Medulla oblongata (tissue), 1 donor: ENCODE results near the gene SORCS3.
A peak's percentile ranks its signal among the peaks of the same experiment; 100 is the strongest.

Source experiments
- DNase-seq: peaks from one replicate; pipeline ENCODE4 v3.0.0-alpha.2; 2015; ENCODE audit errors: extremely low spot score

Gene SORCS3

DNA sequence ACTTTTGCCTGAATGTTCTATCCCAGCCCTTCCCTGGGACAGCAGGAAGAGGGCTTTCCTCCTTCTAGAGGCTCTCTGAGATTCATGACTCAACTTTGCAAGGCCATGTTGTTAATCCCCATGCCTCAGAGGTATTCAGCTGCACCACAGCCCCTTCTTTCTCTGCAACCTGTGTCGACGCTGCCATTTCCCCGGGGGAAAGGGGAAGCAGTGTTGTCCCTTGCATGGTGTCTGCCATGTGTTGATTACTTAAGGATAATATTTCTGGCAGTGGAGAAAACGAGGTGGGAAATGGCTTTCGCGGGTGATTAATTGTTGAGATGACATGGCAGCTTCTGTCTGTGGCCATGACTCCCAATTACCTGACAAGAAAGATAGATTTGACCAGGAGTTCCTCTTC is 133.1 kb downstream of the SORCS3 start:
- DNase-seq: no peak

DNA sequence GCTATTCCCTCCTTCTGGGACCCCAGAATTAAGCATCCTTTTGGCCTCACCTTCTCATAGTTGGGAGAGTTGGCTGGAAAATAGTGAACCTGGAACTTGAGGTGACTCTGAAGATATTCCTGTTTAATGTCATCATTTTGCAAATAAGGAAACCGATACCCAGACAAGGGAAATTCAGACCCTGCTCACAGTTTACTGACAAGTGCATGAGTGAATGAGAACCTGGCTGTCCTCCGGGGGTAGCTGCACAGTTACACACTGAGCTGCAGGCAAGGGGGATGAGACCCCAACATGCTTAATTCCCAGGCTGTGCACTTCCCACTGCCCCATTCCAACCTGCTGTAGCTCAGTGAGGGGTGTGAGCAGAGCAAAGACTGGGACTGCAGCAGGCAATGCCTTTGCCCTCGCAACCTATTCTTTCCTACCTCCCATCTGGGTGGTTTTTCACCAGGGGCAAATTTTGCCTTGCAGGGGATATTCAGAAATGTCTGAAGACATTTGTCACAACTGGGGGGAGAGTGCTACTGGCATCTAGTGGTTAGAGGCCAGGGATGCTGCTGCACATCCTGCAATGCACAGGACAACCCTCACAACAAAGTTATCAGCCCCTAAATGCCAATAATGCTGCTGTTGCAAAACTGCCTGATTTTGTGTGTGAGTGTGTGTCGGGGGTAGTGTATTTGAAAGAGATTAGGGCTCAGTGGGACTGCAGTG is 136.2 kb downstream of the SORCS3 start:
- peak; percentile 37 for DNase-seq

DNA sequence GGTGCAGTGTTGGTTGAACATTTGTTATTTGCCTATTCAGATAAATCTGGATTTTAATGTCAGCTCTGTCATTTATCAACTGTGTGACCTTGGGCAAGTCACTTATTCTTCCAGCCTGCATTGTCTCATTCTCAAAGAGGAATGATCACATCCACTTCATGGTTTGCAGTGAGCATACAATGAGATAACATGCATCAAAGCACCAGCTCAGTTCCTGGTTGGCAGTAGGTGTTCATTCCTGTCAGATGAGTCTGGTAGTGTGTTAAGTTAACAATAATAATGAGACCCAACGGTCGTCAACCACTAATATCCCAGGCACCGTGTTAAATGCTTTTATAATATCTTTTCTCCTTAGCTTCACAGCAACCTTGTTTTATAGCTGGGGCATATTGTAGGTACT is 137.3 kb downstream of the SORCS3 start:
- DNase-seq: no peak

DNA sequence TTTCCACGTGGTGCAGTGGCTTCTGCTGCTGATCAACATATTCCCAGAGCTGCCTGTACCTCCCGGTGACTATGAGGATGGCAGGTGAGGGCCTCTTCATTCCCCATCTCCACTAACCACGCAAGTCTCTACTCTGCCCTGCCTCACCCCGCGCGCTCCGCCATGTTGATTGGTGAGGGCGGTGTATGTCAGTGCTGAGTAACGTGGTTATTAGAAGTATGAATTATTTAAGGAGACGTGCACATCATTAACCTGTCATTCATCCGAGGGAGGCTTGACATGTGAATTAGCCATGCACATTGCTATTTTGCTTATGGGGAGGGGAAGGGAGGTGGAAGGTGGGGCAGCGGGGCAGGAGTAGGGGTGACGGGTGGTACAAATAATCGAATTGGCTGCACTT is 138.6 kb downstream of the SORCS3 start:
- DNase-seq: no peak

DNA sequence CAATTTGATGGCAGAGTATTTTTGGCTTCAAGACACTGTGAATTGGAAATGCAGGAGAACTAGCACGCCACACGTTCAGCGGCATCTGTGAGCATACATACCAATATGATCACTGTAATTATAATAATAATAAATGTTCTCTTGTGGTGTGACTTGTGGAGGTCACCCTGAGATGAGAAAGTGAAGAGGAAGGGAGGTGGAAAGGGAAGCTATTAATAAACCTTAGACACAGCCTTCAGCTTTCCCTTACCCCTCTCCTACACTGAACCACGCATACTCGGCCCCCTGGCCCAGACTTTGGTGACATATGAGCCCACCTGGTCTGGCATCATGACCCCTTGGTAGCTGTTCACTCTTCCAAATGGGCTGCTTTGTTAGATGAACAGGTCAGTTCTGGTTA is 139.1 kb downstream of the SORCS3 start:
- DNase-seq: no peak

DNA sequence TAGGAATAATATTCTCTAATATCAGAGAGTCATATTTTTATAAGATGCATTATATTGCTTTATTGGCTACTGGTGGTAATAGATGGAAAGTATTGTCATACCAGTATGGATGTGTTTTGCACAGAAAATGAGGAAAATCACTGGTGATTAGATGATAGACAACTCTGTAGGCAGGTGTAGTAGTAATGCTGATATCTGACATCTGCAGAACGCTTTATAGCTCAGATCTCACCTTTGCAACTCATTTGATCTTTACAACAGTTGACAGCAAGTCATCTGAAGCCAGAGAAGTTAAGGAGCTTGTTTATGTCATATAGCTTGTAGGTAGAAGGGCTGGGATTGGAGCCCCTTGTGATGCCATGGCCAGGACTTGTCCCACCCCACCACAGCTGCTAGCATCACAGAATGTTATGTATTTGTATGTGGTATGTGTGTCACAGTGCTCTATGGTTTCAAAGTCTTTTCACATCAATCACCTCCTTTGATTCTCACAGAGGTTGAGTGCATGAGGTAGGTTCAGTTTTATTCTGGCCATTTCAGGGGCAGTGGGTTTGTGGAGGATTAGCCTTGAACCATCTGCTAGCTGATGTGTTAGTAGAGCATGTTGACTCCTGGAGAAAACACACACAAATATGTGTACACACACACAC is 140.0 kb downstream of the SORCS3 start:
- DNase-seq: no peak

DNA sequence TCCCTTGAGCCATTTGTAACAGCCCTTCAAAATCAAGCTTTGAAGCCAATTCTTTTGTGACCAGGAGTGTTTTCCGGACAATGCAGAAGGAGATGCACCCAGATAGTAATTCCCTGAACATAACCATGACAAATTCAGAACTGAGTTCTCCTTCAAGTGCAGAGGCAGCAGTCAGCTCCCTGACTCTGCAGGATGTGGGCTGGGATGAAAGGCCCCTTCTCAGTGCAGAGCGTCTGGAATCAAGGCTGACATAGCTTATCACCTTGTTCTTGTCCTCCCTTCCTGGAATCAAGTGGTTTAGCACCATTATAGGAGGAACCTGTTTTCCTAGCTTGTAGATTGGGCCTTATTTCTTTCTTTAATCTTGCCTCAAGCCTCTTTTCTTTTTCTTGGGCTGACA is 143.4 kb downstream of the SORCS3 start:
- DNase-seq: peak; percentile 17

DNA sequence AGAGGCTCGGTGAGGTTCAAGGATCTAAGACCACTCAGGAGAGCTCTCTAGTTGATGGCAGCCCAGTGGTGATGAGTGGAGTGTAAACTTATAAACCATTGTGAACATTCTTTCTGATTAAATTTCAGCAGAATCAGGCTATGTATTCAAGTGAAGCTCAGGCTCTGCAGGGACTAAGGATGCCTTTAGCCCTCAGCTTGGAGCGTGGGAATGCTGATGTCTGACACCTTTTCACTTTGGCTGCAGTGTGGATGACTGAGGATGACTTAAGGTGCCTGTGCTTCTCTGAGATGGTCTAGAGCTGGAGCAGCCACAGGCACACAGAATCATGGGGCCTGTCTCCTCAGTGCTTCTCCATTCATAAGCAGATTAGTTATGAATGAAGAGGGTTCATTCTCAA is 150.4 kb downstream of the SORCS3 start:
- DNase-seq: no peak

DNA sequence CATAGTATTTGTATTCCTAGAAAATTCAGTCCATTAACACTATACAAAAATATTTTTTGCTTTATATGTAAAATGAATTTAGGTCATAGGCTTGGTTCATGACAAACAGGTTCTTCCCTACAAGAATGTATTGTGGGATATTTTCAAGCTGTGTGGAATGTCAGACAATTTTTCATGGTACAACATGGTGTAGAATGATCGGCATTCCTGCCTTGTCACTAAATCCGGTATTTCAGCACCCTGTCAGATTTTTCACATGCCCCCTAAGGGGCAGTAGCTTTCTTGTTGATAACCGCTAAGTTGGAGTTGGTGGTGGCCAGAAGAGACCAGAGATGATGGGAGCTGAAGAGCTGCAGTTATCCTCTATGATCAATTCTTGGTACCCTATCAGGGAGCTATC is 154.3 kb downstream of the SORCS3 start:
- DNase-seq: no peak

DNA sequence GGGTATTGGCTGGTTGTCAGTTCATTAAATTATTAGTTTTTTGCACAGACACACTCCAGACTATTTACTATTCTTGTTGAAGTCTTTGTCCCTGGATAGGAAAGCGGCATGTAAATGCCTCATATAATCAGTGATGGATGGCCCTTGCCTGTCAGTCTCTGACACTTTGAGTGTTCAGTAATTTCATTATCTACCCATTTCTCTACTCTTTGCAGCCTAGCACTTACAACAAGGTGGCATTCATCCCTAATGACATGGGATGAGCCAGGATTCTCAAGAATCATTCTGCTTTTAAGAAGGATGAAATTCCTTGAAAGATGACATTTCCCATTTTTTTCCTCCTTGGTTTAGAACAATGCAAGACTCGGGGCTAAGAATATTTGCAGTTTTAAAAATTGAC is 155.7 kb downstream of the SORCS3 start:
- DNase-seq: no peak

DNA sequence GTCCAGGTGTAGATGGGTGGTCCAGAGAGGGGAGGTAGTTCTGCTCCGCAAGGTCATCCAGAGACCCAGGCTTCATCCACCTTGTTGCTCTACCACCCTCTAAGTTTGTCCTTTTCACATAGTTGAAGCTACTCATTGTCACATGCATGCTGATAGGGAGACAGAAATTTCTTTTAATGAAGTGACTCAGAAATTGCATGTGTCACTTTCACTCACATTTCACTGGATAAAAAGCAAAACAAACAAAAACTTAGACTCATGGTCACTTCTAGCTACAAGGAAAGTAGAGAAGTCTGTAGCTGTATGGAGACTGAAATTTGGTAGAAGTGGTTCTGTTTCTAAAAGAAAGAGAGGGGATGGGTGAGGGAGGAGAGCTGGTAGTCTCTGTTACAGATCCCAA is 161.9 kb downstream of the SORCS3 start:
- no peak for DNase-seq

DNA sequence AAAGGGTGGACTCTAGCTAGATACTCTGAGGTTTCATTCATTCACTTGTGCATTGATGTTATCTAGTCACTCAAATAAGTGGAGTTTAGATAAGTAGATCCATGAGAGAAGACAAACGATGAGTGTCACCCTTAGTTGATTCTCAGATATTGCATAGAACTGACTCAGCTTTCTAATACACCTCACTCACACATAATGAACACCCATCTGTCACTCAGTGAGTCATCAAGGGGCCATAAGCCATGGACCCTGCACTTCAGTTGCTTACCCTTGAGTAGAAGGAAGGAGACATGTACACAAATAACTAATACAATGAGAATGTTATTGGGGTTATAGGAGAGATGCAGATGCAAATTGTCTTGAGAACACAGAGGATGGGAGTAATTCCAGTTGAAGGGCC is 163.8 kb downstream of the SORCS3 start:
- no peak for DNase-seq

DNA sequence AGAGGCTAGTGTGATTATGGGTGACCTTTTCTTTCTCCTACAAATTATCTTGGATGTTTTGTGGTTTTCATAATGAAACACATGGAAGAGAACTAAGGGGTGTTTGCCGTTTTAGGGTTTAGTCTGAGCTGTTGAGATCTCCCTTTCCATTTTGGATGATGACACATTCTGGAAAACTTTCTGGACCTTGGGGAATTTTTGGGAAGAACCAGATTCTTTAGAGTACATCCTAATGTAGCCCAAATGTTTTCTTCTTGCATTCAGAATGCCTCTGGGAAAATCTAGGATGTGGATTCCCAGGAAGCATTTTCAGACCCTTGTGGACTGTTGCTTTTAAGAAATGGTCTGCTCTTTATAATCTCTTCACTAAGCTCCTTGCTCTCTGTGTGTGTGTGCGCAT is 165.7 kb downstream of the SORCS3 start:
- DNase-seq: no peak

DNA sequence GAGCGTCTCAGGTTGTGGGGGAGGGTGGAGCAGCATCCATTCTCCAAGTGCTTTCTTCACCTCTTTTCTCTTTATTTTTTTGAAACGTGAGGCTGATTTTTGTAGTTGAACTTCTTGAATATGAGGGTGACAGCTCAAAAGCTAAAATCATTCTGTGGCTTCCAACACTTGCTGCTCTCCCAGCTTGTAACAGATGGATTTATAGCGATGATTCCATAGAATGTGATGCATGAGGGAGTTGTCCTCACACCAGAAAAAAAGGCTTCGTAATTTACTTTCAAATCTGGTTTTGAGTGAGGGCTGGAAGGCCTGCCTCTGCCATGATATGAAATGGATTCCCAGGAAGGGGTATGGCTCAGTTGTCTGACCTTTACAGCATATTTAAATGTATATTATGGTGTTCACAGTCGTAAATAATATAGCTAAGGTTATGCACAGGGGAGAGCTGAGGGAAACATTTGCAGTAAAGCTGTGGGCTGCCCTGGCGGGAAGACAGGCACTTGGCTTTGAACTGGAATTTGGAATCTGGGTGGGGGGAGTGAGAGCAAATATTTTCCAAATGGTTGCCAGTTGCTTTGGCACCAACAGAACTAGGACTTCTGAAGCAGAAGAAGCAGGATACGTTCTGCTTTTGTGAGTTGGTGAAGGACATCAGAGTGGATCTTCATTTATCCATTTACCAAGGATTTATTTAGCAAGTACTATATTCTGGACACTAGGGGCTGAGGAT is 166.7 kb downstream of the SORCS3 start:
- DNase-seq: no peak

DNA sequence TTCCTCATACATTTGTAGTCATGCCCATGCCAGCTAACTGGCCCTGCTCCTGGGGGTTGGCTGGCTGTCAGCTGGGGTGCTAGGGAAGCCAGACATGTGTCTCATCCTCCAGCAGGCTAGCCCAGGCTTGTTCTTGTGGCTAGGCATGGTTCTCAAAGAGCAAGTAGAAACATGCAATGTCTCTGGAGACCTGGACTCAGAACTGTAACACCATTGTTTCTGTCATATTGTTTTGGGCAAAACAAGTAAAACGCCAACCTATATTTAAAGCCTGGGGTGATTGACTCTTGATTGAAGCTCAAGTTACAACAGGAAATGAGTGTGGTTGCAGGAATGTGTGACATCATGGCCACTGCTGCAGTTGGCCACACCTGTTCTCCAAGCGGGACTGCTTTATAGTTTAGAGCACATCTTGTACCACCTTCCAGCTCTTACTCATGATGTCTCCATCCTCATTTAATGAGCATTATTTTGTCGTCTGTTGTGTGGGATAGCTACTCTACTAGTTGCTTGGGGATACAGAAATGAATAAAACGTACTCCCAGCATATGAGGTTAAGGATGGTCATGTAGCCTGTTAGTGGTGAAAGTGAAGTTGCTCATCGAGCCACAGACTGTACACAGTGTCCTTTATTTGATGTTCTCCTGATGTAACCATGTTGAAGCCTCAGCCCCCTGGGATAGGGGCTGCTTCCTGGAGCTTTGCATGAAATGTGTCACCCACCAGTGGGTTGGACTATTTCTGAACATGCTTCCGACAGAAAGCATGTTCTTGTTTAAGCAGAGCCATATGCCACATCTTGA is 168.4 kb downstream of the SORCS3 start:
- DNase-seq: no peak

DNA sequence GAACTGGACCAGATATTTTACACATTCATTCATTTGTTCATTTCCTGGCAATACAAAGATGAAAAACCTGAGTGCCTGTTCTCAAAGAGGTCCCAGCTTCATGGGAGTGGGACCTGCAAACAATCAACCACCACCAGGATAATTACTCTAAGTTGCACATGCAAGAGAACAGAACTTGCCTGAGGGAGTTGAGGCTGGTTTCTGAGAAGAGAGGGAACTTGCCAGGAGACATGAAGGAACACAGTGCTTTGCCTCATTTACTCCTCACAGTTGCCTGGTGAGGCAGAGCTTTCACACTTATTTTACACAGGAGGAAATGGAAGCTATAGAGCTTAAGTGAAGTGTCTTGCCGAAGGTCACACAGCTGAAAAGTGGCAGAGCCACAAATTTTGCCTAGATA is 170.1 kb downstream of the SORCS3 start:
- no peak for DNase-seq

DNA sequence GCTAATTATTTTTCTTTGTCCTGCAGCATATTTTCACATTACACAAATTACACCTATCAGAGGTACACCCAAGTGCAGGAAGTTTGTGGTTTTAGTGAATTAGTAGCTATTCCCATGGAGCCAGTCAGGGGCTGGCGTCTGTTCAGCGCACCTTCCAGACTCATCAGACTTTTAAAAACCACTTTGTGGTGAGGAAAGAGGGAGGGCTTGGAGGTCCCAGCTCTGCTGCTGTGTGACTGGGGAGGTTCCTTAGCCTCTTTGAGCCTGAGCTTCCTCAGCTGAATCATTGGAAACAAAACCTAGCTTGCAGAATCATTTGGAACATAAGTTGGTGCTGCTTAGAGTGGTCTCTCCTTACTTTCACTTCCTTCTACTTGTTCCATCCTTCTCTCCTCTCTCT is 175.4 kb downstream of the SORCS3 start:
- DNase-seq: no peak

DNA sequence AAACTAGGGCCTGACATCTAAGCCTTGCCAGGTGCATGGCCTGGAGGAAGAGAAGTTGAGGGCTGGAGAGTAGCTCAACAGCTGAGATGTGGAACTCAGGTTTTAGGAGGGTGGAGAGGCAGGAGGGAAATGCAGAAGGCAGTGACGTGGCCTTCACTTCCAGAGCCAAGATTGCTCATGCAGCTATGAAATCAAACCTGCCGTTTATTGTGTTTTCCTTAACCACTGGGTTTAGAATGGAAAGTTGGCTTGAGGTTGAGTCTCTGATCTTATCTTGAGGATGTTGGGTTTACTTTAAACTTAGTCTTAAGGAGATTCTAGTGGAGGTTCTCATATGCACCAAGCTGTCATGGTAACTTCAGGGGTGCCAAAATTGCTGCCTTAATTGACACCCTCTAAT is 178.6 kb downstream of the SORCS3 start:
- no peak for DNase-seq

DNA sequence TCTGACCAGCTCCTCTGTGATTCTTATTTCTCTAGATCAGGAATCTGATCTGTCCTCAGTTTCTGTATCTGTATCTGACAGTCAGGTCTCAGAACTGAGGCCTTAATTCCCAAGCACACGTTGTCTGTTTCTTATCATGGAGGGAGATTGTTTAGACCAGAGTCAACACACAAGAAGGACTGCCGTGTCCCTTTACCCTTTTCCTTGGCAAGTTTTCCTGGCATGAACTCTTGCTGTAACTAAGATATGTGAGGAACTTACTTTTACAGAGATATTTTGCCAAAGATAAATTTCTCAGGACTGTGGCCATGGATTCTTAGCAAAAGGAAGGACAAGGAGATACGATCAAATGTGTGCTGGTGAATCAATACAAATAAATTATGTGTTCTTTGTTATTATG is 181.0 kb downstream of the SORCS3 start:
- DNase-seq: no peak

DNA sequence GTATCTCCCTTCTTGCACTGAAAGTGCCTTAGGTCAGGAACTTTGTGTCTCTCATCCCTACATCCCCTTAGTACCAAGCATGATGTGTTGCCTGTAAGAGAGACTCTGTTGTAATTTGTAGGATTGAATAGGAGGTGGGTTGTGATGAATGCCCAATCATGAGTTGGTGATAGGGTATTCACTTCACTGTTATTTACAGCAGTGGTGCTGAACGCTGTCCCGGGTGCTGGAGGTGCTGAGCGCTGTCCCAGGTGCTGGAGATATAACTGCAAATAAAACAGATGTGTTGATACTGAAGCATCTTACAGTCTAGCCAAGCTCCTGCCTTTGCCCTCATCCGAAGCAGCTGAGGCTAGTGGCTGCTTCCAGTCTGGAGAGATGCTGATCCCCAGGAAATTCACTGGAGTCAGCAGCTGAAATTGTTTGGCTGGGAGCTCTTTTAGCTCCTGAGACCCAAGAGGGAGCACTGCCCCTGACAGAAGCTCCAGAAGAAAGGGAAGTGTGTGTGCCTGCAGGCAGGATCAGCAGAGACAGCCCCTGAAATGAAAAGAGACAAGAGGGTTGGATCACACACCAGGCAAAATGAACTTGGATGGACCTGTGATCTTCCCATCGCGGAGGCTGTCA is 183.4 kb downstream of the SORCS3 start:
- DNase-seq: peak; percentile 6

DNA sequence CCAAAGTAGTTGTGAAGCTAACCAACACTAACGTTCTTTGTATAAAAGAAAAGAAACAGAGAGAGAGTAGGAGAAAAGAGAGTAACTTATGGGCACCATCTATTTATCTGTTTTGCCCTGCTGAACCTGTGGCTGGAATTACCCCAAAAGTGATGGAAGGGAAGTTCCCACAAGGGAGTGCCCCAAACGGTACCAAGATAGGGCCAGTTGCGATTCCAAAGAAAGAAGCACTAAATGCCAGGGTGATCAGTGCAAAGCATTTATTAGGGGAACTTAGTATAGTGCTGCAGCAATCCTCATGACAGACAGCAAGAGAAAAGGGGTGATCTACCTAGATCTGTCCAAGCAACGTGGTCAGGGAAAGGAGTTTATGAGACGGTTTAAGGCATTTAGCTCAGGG is 190.2 kb downstream of the SORCS3 start:
- no peak for DNase-seq

DNA sequence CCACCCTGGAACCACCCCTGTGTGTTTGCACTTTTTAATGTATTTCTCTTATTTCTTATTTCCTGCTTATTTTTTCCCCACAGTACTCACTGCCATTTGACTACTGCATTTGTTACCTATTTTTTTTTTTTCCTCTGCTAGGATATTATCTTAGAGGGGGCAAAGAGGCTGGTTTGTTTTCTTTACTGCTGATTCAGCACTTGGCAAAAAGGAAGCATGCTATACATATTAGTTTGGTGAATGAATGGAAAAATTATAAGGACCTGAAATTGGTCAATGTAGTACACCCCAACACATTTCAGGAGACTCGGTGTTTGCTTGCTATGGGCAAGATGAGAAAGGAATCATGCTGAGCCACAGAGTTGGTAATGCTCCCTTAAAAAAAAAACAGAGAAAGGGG is 193.5 kb downstream of the SORCS3 start:
- DNase-seq: no peak
